K562 (cell line): Measurements from ENCODE around the gene CRTC3. TPM values are rescaled to one million over a fixed set of nuclear protein-coding genes. Genes with fewer than 3 reads are reported as not detected.

Source experiments
- CBFB ChIP-seq: sonication (generic); formaldehyde crosslinking; IDR thresholded peaks from 2 replicates; pipeline ENCODE4 v1.4.0; 2020; ENCODE audit warnings: mild to moderate bottlenecking, missing genetic modification reagents
- CBX1 ChIP-seq: sonication (generic); IDR thresholded peaks from 2 replicates; pipeline ENCODE4 v1.6.1; 2016; ENCODE audit warnings: antibody characterized with exemption, low read depth, mild to moderate bottlenecking
- CXXC5 ChIP-seq: fragments of 250-450 bp; sonication (Bioruptor Pico); IDR thresholded peaks from 2 replicates; pipeline ENCODE4 v1.8.0; 2022; ENCODE audit warnings: inconsistent platforms, mild to moderate bottlenecking, moderate library complexity
- HDAC3 ChIP-seq: fragments of 450-650 bp; IDR thresholded peaks from 2 replicates; pipeline ENCODE4 v1.6.1; 2018; ENCODE audit warnings: borderline replicate concordance, mild to moderate bottlenecking, moderate library complexity; ENCODE audit not compliant: partially characterized antibody
- KAT8 ChIP-seq: fragments of 450-650 bp; IDR thresholded peaks from 2 replicates; pipeline ENCODE4 v1.6.1; 2016; ENCODE audit warnings: low read depth, mild to moderate bottlenecking
- MTA2 ChIP-seq: fragments of 450-650 bp; IDR thresholded peaks from 2 replicates; pipeline ENCODE4 v1.6.1; 2016; ENCODE audit warnings: low read depth
- NFE2 ChIP-seq: IDR thresholded peaks from 2 replicates; pipeline ENCODE4 v1.6.1; 2014; ENCODE audit warnings: antibody characterized with exemption, low read depth
- SP2 ChIP-seq: IDR thresholded peaks from 2 replicates; pipeline ENCODE4 v1.6.1; 2011; ENCODE audit warnings: mild to moderate bottlenecking, low read depth, low read length, moderate library complexity; ENCODE audit not compliant: poor library complexity, severe bottlenecking; ENCODE audit errors: extremely low read depth
- THRA ChIP-seq: fragments of 450-650 bp; IDR thresholded peaks from 2 replicates; pipeline ENCODE4 v1.6.1; 2017; ENCODE audit warnings: mild to moderate bottlenecking, moderate library complexity
- ZFX ChIP-seq: sonication (generic); formaldehyde crosslinking; IDR thresholded peaks from 2 replicates; pipeline ENCODE4 v1.8.0; 2022; ENCODE audit warnings: mild to moderate bottlenecking, missing genetic modification reagents, moderate library complexity
- ZNF740 ChIP-seq, 3 experiments: fragments of 200-800 bp in 1 of 3; sonication (Bioruptor generic) in 1 of 3; sonication (generic) in 1 of 3; formaldehyde crosslinking in 1 of 3; IDR thresholded peaks; 2 replicates each; pipeline versions ENCODE4 v1.6.1 to v1.8.0; 2016 to 2022; ENCODE audit warnings: mild to moderate bottlenecking in 2 of 3, missing compliant biosample characterization in 2 of 3, missing genetic modification characterization in 2 of 3, missing genetic modification reagents in 1 of 3
- polyA plus RNA-seq, 8 experiments: library from polyadenylated mRNA; depleted of rRNA in 4 of 8; stranded (reverse) in 5 of 8; unstranded in 3 of 8; fragments of >200 nt; fragmentation: Nextera tagmentation in 2 of 8; fragmentation: Illumina TruSeq in 1 of 8; extraction: Ambion mirVana in 2 of 8; extraction: Trizol in 1 of 8; gene quantifications; 2 replicates each; pipeline versions ENCODE4 v1.2.1 to v1.2.3, GENCODE V29; 2011 to 2014; ENCODE audit warnings: inconsistent platforms in 1 of 8, missing spikeins in 1 of 8
- total RNA-seq, 7 experiments: library from RNA; depleted of rRNA in 6 of 7; stranded (reverse); fragments of >200 nt in 6 of 7; fragmentation: Illumina TruSeq in 2 of 7; extraction: Trizol in 2 of 7; gene quantifications; 2 replicates each; pipeline versions ENCODE4 v1.2.1 to v1.2.3, GENCODE V29; 2011 to 2021; ENCODE audit warnings: low replicate concordance in 1 of 7

The CRTC3 gene
- total and polyA plus RNA-seq, 9 of the 15 experiments (the other 6 are each of a cell fraction or from before 2014, with no cell fraction given), result 1.2 to 19.0 (median 11.6) TPM

GRCh38 chr15:90685591-90686434, 156.1 kb downstream of the CRTC3 start (continued):
- TF ChIP-seq THRA, result no peak
- TF ChIP-seq HDAC3, result peak; percentile 35
- TF ChIP-seq SP2, result no peak
- TF ChIP-seq NFE2, result peak; percentile 97
- peak; percentile 57; the same call in 1 of the 2 replicates for TF ChIP-seq ZFX
- TF ChIP-seq CBFB (CRISPR knock-in tag), result no peak
- TF ChIP-seq CBX1, result no peak
- no peak for TF ChIP-seq KAT8
- no peak for TF ChIP-seq ZNF740 (CRISPR knock-in tag; IDR thresholded peaks at IDR 0.05)
- no peak for TF ChIP-seq ZNF740 (tag; IDR thresholded peaks at IDR 0.05)
- TF ChIP-seq CXXC5, result peak; percentile 22; the same call in 1 of the 2 replicates
- no peak for TF ChIP-seq MTA2
